PC-3 (cell line): ENCODE data around the gene GRIK5. TPM values are rescaled to one million over a fixed set of nuclear protein-coding genes. Genes with fewer than 3 reads are reported as not detected.

Experiments
- ATAC-seq: fragments of 200-7000 bp; cut with Tn5 transposase; 2 replicates; pipeline ENCODE4 v1.9.1; 2020; ENCODE audit warnings: mild to moderate bottlenecking, moderate library complexity
- BruUV-seq: library from RNA; stranded (reverse); fragments of 400-500 nt; replicated peaks from 2 replicates; lab custom pipeline; 2021; lab: Mats Ljungman, UMichigan
- CTCF ChIA-PET: fragments of 300-600 bp; sonication (Branson Sonifier 250); formaldehyde crosslinking; loops from one replicate; lab custom pipeline; 2022; ENCODE audit warnings: antibody characterized with exemption; lab: Charles Lee
- POLR2A ChIA-PET: fragments of 300-600 bp; sonication (Branson Sonifier 250); formaldehyde crosslinking; loops from one replicate; lab custom pipeline; 2022; ENCODE audit warnings: antibody characterized with exemption; ENCODE audit not compliant: unreplicated experiment; lab: Charles Lee
- DNase-seq: peaks from one replicate; pipeline ENCODE4 v3.0.0-alpha.2; 2015
- H2AFZ ChIP-seq: fragments of 300-600 bp; sonication (generic); 2 replicates; pipeline ENCODE4 v1.6.0; 2016; ENCODE audit warnings: antibody characterized with exemption, low read length
- H3F3A ChIP-seq: fragments of 300-600 bp; sonication (generic); one replicate; pipeline ENCODE4 v1.6.0; 2017; ENCODE audit warnings: antibody characterized with exemption, low read length, control low read depth, mild to moderate bottlenecking; ENCODE audit not compliant: unreplicated experiment
- H3K27ac ChIP-seq: fragments of 300-600 bp; sonication (generic); 2 replicates; pipeline ENCODE4 v1.5.1; 2016; ENCODE audit warnings: mild to moderate bottlenecking, low read length
- H3K27me3 ChIP-seq: fragments of 300-600 bp; sonication (generic); 2 replicates; pipeline ENCODE4 v1.6.1; 2016; ENCODE audit warnings: low read length, mixed read lengths
- H3K36me3 ChIP-seq: fragments of 300-600 bp; sonication (generic); 2 replicates; pipeline ENCODE4 v1.6.1; 2016; ENCODE audit warnings: low read depth, mixed run types, low read length, mixed read lengths
- H3K4me1 ChIP-seq: fragments of 300-600 bp; sonication (generic); 2 replicates; pipeline ENCODE4 v1.5.1; 2016; ENCODE audit warnings: low read length; ENCODE audit not compliant: insufficient read depth
- H3K4me2 ChIP-seq: fragments of 300-600 bp; sonication (generic); 2 replicates; pipeline ENCODE4 v1.6.0; 2016; ENCODE audit warnings: low read length
- H3K4me3 ChIP-seq: fragments of 300-600 bp; sonication (generic); 2 replicates; pipeline ENCODE4 v1.5.1; 2016; ENCODE audit warnings: mild to moderate bottlenecking, low read length, mixed read lengths
- H3K79me2 ChIP-seq: fragments of 300-600 bp; sonication (generic); 2 replicates; pipeline ENCODE4 v1.6.1; 2017; ENCODE audit warnings: low read length, mixed read lengths
- H3K9ac ChIP-seq: fragments of 300-600 bp; sonication (generic); 2 replicates; pipeline ENCODE4 v1.6.0; 2016; ENCODE audit warnings: mild to moderate bottlenecking, low read length
- H3K9me2 ChIP-seq: fragments of 300-600 bp; sonication (generic); replicated peaks from 2 replicates; pipeline ENCODE4 v1.6.1; 2016; ENCODE audit warnings: mixed run types, low read length, mixed read lengths
- H3K9me3 ChIP-seq: fragments of 300-600 bp; sonication (generic); 2 replicates; pipeline ENCODE4 v1.6.1; 2016; ENCODE audit warnings: low read length, mixed read lengths
- H4K20me1 ChIP-seq: fragments of 300-600 bp; sonication (generic); 2 replicates; pipeline ENCODE4 v1.6.1; 2016; ENCODE audit warnings: low read length, mixed read lengths
- EZH2 ChIP-seq: fragments of 300-600 bp; sonication (generic); IDR thresholded peaks from one replicate; pipeline ENCODE4 v1.6.1; 2017; ENCODE audit warnings: antibody characterized with exemption, mild to moderate bottlenecking, low read length; ENCODE audit not compliant: unreplicated experiment
- EZH2phosphoT487 ChIP-seq: fragments of 300-600 bp; sonication (generic); IDR thresholded peaks from 2 replicates; pipeline ENCODE4 v1.6.1; 2018; ENCODE audit warnings: mild to moderate bottlenecking, antibody characterized with exemption, low read length, borderline replicate concordance
- intact Hi-C: fragments of 100-400 bp; cut with micrococcal nuclease; formaldehyde crosslinking; loops from 2 replicates; pipeline ENCODE4 v1.9.0; 2023
- total RNA-seq: library from RNA; depleted of rRNA; stranded (reverse); fragments of >200 nt; gene quantifications from 2 replicates; pipeline ENCODE4 v1.2.3, GENCODE V29; 2014
- TF ChIP-seq, protein P1 (sequence below): fragments of 300-600 bp; sonication (generic); conservative IDR thresholded peaks from 2 replicates; pipeline ENCODE4 v1.5.1; 2017; ENCODE audit warnings: antibody characterized with exemption, low read depth, mild to moderate bottlenecking, low read length

GRIK5 gene
- total RNA-seq, 1 experiment from 2014 or later: not detected

DNA sequence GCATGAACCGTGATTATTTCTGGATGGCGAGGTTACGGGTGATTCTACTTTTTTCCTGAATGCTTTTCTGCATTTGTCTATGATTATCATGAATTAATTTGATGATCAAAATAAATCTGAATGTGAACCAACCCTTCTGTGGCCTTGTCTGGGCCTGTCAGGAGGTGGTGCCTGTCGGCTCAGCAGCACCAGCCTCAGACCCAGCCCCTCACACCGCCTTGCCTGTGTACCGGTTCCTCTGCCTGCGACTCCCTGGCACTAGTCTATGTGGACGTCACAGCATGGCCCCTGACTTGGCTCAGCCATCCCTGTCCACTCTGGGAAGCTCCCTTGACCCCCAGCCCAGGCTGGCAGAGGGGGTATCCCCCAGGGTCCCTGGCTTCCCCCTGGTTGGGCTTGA, 95.4 kb downstream of the GRIK5 start:
- H3K4me2 ChIP-seq: no peak overlapping the region
- no peaks in the 10 kb centered on the region for H3K79me2 ChIP-seq
- ChIA-PET CTCF (no interaction called here), POLR2A (no interaction called here)
- H3K9me3 ChIP-seq: no peaks in the 10 kb centered on the region
- TF ChIP-seq EZH2: no peak
- TF ChIP-seq, protein P1, sequence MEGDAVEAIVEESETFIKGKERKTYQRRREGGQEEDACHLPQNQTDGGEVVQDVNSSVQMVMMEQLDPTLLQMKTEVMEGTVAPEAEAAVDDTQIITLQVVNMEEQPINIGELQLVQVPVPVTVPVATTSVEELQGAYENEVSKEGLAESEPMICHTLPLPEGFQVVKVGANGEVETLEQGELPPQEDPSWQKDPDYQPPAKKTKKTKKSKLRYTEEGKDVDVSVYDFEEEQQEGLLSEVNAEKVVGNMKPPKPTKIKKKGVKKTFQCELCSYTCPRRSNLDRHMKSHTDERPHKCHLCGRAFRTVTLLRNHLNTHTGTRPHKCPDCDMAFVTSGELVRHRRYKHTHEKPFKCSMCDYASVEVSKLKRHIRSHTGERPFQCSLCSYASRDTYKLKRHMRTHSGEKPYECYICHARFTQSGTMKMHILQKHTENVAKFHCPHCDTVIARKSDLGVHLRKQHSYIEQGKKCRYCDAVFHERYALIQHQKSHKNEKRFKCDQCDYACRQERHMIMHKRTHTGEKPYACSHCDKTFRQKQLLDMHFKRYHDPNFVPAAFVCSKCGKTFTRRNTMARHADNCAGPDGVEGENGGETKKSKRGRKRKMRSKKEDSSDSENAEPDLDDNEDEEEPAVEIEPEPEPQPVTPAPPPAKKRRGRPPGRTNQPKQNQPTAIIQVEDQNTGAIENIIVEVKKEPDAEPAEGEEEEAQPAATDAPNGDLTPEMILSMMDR: no peak
- no peak for TF ChIP-seq EZH2phosphoT487
- no peak overlapping the region for H3K9ac ChIP-seq
- BruUV-seq: no TSS peak
- H3K4me3 ChIP-seq: no peak overlapping the region
- H3K9me2 ChIP-seq: no peaks in the 10 kb centered on the region
- no peak for ATAC-seq
- no peaks in the 10 kb centered on the region for H3K4me1 ChIP-seq
- H4K20me1 ChIP-seq: no peaks in the 10 kb centered on the region
- intact Hi-C loops: no loop called here
- no peak for DNase-seq
- H2AFZ ChIP-seq: no peak overlapping the region
- no peaks in the 10 kb centered on the region for H3K36me3 ChIP-seq
- H3K27me3 ChIP-seq: no peaks in the 10 kb centered on the region
- H3F3A ChIP-seq: no peaks in the 10 kb centered on the region
- H3K27ac ChIP-seq: no peak overlapping the region

DNA sequence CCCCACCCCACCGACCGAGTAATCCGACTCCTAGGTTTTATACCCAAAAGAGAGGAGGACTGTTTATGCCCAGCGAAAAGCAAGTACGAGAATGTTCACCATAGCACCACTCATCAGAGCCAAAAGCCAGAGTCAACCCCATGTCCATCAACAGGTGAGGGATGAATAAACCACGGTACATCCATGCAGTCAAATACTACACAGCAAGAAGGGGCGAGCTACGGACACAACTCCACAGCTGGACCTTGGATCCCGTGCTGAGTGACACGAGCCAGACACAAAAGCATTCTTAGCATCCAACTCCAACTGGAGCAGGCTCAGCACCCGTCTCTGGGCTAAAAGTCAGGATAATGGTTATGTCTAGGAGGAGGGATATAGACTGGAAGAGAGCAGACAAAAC, 98.6 kb downstream of the GRIK5 start:
- BruUV-seq: no TSS peak
- TF ChIP-seq, protein P1: no peak
- no peak for TF ChIP-seq EZH2phosphoT487
- no peak for TF ChIP-seq EZH2

DNA sequence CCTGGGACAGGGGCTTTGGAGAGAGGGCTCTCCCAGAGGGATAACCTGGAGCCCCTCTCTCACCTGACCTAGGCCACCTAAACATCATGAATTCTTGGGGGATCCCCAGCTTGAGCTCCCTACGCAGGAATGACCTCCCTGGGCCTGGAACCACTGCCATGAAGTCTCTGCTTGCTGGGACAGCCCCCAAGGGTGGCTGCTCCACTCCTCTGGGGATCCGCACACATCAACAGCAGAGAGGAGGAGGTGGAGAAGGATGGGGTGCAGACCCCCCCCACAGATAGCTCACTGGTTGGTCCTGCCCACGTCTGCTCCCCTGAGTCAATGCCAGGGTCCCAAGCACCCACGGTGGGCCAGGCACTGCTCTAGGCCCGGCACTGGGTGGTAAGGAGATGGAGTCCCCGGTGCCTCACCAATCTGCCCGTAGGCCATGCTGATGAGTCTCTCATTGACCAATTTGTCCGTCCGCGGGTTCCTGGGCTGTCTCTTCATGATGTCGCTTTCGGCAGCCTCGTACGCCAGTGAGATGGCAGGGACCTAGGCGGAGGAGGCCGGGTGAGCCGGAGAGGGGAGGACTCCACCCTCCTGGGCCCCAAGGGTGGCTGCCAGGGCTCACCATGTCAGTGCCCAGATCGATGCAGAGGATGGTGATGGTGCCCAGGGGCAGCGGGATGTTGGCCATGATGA, 100.1 kb downstream of the GRIK5 start:
- no peaks in the 10 kb centered on the region for H3K9me2 ChIP-seq
- no TSS peak for BruUV-seq
- no peaks in the 10 kb centered on the region for H3K36me3 ChIP-seq
- H3K27ac ChIP-seq: no peak overlapping the region
- no peak overlapping the region for H2AFZ ChIP-seq
- no peaks in the 10 kb centered on the region for H4K20me1 ChIP-seq
- H3K9me3 ChIP-seq: no peaks in the 10 kb centered on the region
- intact Hi-C loops: no loop called here
- H3K4me1 ChIP-seq: no peaks in the 10 kb centered on the region
- no peaks in the 10 kb centered on the region for H3F3A ChIP-seq
- TF ChIP-seq, protein P1: no peak
- TF ChIP-seq EZH2: no peak
- TF ChIP-seq EZH2phosphoT487: no peak
- H3K27me3 ChIP-seq: no peaks in the 10 kb centered on the region
- no peak overlapping the region for H3K4me3 ChIP-seq
- DNase-seq (no peak), ATAC-seq (no peak)
- POLR2A ChIA-PET: no interaction called here
- H3K79me2 ChIP-seq: no peaks in the 10 kb centered on the region
- H3K4me2 ChIP-seq: no peak overlapping the region
- CTCF ChIA-PET: no interaction called here
- H3K9ac ChIP-seq: no peak overlapping the region

More for the DNA sequence above, 98.6 kb downstream of the GRIK5 start:
- ChIA-PET POLR2A (no interaction called here), CTCF (no interaction called here)
- H3K9ac ChIP-seq: no peak overlapping the region
- intact Hi-C loops: no loop called here
- H3K79me2 ChIP-seq: no peaks in the 10 kb centered on the region
- no peak overlapping the region for H3K4me3 ChIP-seq
- H3K27ac ChIP-seq: no peak overlapping the region
- DNase-seq: no peak
- H3K9me3 ChIP-seq: no peaks in the 10 kb centered on the region
- no peak overlapping the region for H3K4me2 ChIP-seq
- no peak for ATAC-seq
- H4K20me1 ChIP-seq: no peaks in the 10 kb centered on the region
- H3F3A ChIP-seq: no peaks in the 10 kb centered on the region
- H3K36me3 ChIP-seq: no peaks in the 10 kb centered on the region
- H3K9me2 ChIP-seq: no peaks in the 10 kb centered on the region
- H3K27me3 ChIP-seq: no peaks in the 10 kb centered on the region
- no peaks in the 10 kb centered on the region for H3K4me1 ChIP-seq
- H2AFZ ChIP-seq: no peak overlapping the region
